ENCODE results near the gene GAB2. TPM values are rescaled to one million over a fixed set of nuclear protein-coding genes. Genes with fewer than 3 reads are reported as not detected.

The GAB2 gene
- total RNA-seq, 4 donors from 2014 or later = 23.3 to 65.6 (median 58.8) TPM

DNA sequence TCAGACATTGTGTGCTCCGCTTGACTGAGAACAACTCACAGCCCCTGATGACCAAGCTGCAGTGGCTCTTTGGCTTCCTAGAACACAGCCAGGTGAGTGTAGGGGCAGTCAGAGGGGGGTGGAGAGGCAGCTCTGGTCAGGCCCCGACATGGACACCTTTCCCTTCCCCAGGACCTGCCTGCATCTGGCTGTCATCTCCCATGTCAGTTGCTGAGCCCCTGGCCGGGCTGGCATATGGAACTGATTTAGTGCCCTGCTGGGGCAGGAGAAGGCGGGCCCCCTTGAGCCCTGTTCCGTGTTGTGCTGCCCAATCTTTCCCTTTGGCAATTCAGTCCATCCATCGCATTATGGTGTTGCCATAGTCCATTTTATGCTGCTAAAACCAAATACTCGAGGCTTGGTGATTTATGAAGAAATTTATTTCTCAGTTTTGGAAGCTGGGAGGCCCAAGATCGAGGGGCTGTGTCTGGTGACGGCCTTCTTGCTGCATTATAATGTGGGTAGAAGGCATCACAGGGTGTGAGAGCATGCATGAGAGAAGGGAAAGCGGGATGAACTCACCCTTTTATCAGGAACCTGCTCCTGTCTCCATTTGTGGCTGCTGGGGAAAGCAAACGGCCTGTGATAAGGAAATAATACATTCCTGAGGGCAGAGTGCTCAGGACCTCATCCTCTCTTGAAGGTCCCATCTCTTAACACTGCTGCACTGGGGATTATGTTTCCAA is 209.9 kb downstream of the GAB2 start:
- no peak for TF ChIP-seq CTCF (IDR thresholded peaks at IDR 0.05; ENCODE audit: low read depth)

DNA sequence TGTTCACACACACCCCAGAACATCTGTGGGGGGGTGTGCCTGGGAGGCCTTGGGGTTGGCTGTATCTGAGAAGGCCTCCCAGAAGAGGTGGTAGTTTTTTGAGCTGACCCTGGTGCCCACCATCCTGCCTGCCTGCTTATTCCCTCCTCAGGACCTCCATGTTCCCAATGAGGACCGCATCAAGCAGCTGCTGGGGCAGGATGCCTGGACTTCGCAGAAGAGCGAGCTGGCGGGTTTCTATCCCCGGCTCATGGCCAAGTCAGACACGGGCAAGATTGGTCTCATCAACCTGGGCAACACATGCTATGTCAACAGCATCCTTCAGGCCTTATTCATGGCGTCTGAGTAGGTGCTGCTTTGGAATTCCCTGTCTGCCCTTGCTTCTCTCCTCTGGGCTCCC is 211.9 kb downstream of the GAB2 start:
- TF ChIP-seq CTCF (IDR thresholded peaks at IDR 0.05; ENCODE audit: low read depth) = no peak

DNA sequence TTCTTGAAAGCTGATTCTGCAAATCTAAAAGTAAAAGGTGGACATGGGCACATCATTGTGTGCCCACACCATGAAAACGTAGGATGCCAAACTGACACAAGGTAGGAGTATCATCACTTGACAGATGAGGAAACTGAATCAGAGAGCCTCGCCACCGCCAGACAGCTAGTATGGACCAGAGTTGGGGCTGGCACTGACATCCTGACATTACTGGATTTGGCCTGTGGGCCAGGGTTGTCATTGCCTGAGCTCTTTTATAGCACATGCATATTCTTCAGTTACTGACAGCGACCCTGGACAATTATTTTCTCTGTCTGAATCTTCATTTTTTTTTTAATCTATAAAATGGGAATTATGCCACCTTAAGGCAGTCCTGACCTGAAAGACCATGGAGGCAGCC is 212.4 kb downstream of the GAB2 start:
- TF ChIP-seq CTCF (IDR thresholded peaks at IDR 0.05; ENCODE audit: low read depth) = no peak

GRCh38 chr11:78203184-78203583 is 214.4 kb downstream of the GAB2 start:
- TF ChIP-seq CTCF (IDR thresholded peaks at IDR 0.05; ENCODE audit: low read depth) = no peak

- no peak for TF ChIP-seq CTCF (IDR thresholded peaks at IDR 0.05; ENCODE audit: low read depth)
Measured at GRCh38 chr11:78202733-78203167, 214.9 kb downstream of the GAB2 start.

- TF ChIP-seq CTCF (IDR thresholded peaks at IDR 0.05; ENCODE audit: low read depth) = no peak
Measured at GRCh38 chr11:78201096-78201818, 216.4 kb downstream of the GAB2 start.

DNA sequence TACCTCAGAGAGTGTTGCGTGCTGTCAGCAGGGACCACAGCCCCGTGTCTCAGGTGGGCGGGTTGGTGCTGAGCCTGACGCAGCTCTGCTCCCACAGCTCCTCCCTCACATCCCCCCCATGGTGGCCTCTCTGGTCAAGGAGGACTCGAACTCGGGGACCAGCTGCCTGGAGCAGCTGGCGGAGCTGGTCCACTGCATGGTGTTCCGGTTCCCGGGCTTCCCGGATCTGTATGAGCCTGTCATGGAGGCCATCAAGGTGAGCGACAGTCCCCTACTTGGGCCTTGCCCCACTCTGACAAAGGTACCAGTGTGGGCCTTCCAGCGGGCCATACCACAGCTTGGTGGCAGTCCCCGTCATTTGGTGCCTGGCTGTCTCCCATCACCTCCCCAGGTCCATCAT is 217.1 kb downstream of the GAB2 start:
- no peak for TF ChIP-seq CTCF (IDR thresholded peaks at IDR 0.05; ENCODE audit: low read depth)

Measured in subcutaneous adipose tissue (tissue), 4 donors.